GM23248 (cell line): Measurements from ENCODE around the gene KCNJ6. TPM values are rescaled to one million over a fixed set of nuclear protein-coding genes. Genes with fewer than 3 reads are reported as not detected.

ENCODE experiments used
- DNase-seq: peaks from one replicate; pipeline ENCODE4 v3.0.0-alpha.2; 2015
- H2AFZ ChIP-seq: fragments of 200-600 bp; sonication (generic); 2 replicates; pipeline ENCODE4 v1.6.1; 2016; ENCODE audit warnings: antibody characterized with exemption
- H3F3A ChIP-seq: fragments of 200-600 bp; sonication (generic); 2 replicates; pipeline ENCODE4 v1.6.1; 2016; ENCODE audit warnings: mild to moderate bottlenecking, antibody characterized with exemption, mixed run types; ENCODE audit not compliant: insufficient read depth
- H3K27ac ChIP-seq: fragments of 200-600 bp; sonication (generic); 2 replicates; pipeline ENCODE4 v1.5.1; 2016; ENCODE audit warnings: mild to moderate bottlenecking
- H3K27me3 ChIP-seq: fragments of 200-600 bp; sonication (generic); replicated peaks from 2 replicates; pipeline ENCODE4 v1.6.1; 2016; ENCODE audit warnings: mild to moderate bottlenecking; ENCODE audit not compliant: insufficient read depth
- H3K36me3 ChIP-seq: fragments of 200-600 bp; sonication (generic); 2 replicates; pipeline ENCODE4 v1.6.1; 2016; ENCODE audit warnings: low read depth, mild to moderate bottlenecking
- H3K4me1 ChIP-seq: fragments of 200-600 bp; sonication (generic); 2 replicates; pipeline ENCODE4 v1.6.1; 2016; ENCODE audit warnings: mild to moderate bottlenecking; ENCODE audit not compliant: insufficient read depth
- H3K4me2 ChIP-seq: fragments of 200-600 bp; sonication (generic); one replicate; pipeline ENCODE4 v1.6.1; 2016; ENCODE audit warnings: mild to moderate bottlenecking; ENCODE audit not compliant: unreplicated experiment
- H3K4me3 ChIP-seq: fragments of 200-600 bp; sonication (generic); 2 replicates; pipeline ENCODE4 v1.5.1; 2016; ENCODE audit warnings: mild to moderate bottlenecking
- H3K79me2 ChIP-seq: fragments of 200-600 bp; sonication (generic); 2 replicates; pipeline ENCODE4 v1.6.1; 2016; ENCODE audit warnings: mild to moderate bottlenecking; ENCODE audit not compliant: insufficient read depth
- H3K9ac ChIP-seq: fragments of 200-600 bp; sonication (generic); 2 replicates; pipeline ENCODE4 v1.6.1; 2016; ENCODE audit warnings: mild to moderate bottlenecking
- H3K9me2 ChIP-seq: fragments of 200-600 bp; sonication (generic); 2 replicates; pipeline ENCODE4 v1.6.1; 2016; ENCODE audit warnings: mixed run types, mild to moderate bottlenecking, moderate library complexity; ENCODE audit not compliant: insufficient read depth
- H3K9me3 ChIP-seq: fragments of 200-600 bp; sonication (generic); one replicate; pipeline ENCODE4 v1.6.1; 2017; ENCODE audit warnings: low read depth
- H4K20me1 ChIP-seq: fragments of 200-600 bp; sonication (generic); 2 replicates; pipeline ENCODE4 v1.6.0; 2016; ENCODE audit not compliant: insufficient read depth
- EZH2 ChIP-seq: fragments of 200-600 bp; sonication (generic); IDR thresholded peaks from 2 replicates; pipeline ENCODE4 v1.6.1; 2018; ENCODE audit warnings: antibody characterized with exemption, mild to moderate bottlenecking; ENCODE audit not compliant: insufficient read depth, poor library complexity, severe bottlenecking
- EZH2phosphoT487 ChIP-seq: fragments of 200-600 bp; sonication (generic); IDR thresholded peaks from 2 replicates; pipeline ENCODE4 v1.6.1; 2018; ENCODE audit warnings: antibody characterized with exemption, moderate library complexity, mild to moderate bottlenecking, low read depth; ENCODE audit not compliant: insufficient read depth
- WGBS, 2 experiments: methylation state at CpG; one replicate each; pipeline ENCODE4 v1.1.6; 2015 to 2017; ENCODE audit warnings: low lambda C conversion rate in 2 of 2, low coverage in 1 of 2; ENCODE audit errors: missing lambda C conversion rate in 2 of 2; 5-methylcytosine and 5-hydroxymethylcytosine counted together
- in situ Hi-C: fragments of 300-500 bp; cut with MboI; formaldehyde crosslinking; loops from 2 replicates; pipeline ENCODE4 v1.15.0; 2020
- polyA plus RNA-seq: library from polyadenylated mRNA; unstranded; fragments of >200 nt; fragmentation: Nextera tagmentation; extraction: Ambion mirVana; gene quantifications from 2 replicates; pipeline ENCODE4 v1.2.1, GENCODE V29; 2016
- total RNA-seq: library from RNA; depleted of rRNA; stranded (reverse); fragments of >200 nt; shearing (Covaris generic); gene quantifications from 2 replicates; pipeline ENCODE4 v1.2.3, GENCODE V29; 2014

KCNJ6 gene
- total and polyA plus RNA-seq, 2 experiments from 2014 or later = 0.11 TPM; not detected in 1

- H3K27me3 ChIP-seq = no peaks in the 10 kb centered on the region; the same call in 1 of the 2 replicates
- no peaks in the 10 kb centered on the region for H4K20me1 ChIP-seq
- 51% methylated on average over 2 of the region's 2 CpGs for WGBS, 2 experiments
- no peak overlapping the region for H3K4me3 ChIP-seq
- H3K4me1 ChIP-seq = no peaks in the 10 kb centered on the region
- H3K9me3 ChIP-seq = no peaks in the 10 kb centered on the region
- no peaks in the 10 kb centered on the region for H3K79me2 ChIP-seq
- no peak overlapping the region for H3K4me2 ChIP-seq
- H3K27ac ChIP-seq = no peak overlapping the region
- no peak overlapping the region for H2AFZ ChIP-seq
- in situ Hi-C loops = no loop called here
- no peak for DNase-seq
- no peak overlapping the region for H3K9ac ChIP-seq
- no peaks in the 10 kb centered on the region for H3K36me3 ChIP-seq
- no peak for TF ChIP-seq EZH2
- H3F3A ChIP-seq = no peaks in the 10 kb centered on the region
- H3K9me2 ChIP-seq = no peaks in the 10 kb centered on the region
These were observed 111.0 kb downstream of the KCNJ6 start for GRCh38 chr21:37805266-37805665.

- DNase-seq = no peak
- Histone ChIP-seq H3K27me3 (no peaks in the 10 kb centered on the region), H3K4me1 (no peaks in the 10 kb centered on the region), H3F3A (no peaks in the 10 kb centered on the region), H3K36me3 (no peaks in the 10 kb centered on the region), H3K4me2 (no peak overlapping the region), H3K79me2 (no peaks in the 10 kb centered on the region), H3K4me3 (no peak overlapping the region), H3K9me3 (no peaks in the 10 kb centered on the region), H3K9me2 (no peaks in the 10 kb centered on the region), H4K20me1 (no peaks in the 10 kb centered on the region), H3K9ac (no peak overlapping the region), H2AFZ (no peak overlapping the region), H3K27ac (no peak overlapping the region)
- in situ Hi-C loops = no loop called here
- WGBS, 2 experiments = 57 to 62% methylated on average over 1 of the region's 1 CpG
- TF ChIP-seq EZH2phosphoT487 = no peak
- no peak for TF ChIP-seq EZH2
These were observed 112.3 kb downstream of the KCNJ6 start for GRCh38 chr21:37804001-37804400.

- DNase-seq = no peak
- in situ Hi-C loops = no loop called here
- Histone ChIP-seq H3K27ac (no peak overlapping the region), H3K27me3 (no peaks in the 10 kb centered on the region), H3K79me2 (no peaks in the 10 kb centered on the region), H3F3A (no peaks in the 10 kb centered on the region), H2AFZ (no peak overlapping the region), H3K9me3 (no peaks in the 10 kb centered on the region), H3K36me3 (no peaks in the 10 kb centered on the region), H3K9me2 (no peaks in the 10 kb centered on the region), H3K4me3 (no peak overlapping the region), H3K9ac (no peak overlapping the region), H3K4me1 (no peaks in the 10 kb centered on the region), H3K4me2 (no peak overlapping the region), H4K20me1 (no peaks in the 10 kb centered on the region)
- TF ChIP-seq EZH2 = no peak
- TF ChIP-seq EZH2phosphoT487 = no peak
- 66 to 70% methylated on average over 8 of the region's 8 CpGs for WGBS, 2 experiments
These were observed 113.1 kb downstream of the KCNJ6 start for GRCh38 chr21:37803101-37803651.

GRCh38 chr21:37800456-37801061, 115.7 kb downstream of the KCNJ6 start:
- DNase-seq = no peak
- H3K27ac ChIP-seq = no peak overlapping the region
- H3K9ac ChIP-seq = no peak overlapping the region
- no peak overlapping the region for H2AFZ ChIP-seq
- TF ChIP-seq EZH2 (no peak), EZH2phosphoT487 (no peak)
- no peaks in the 10 kb centered on the region for H3K9me3 ChIP-seq
- no peak overlapping the region for H3K4me3 ChIP-seq
- WGBS, 2 experiments = 66 to 67% methylated on average over 11 of the region's 11 CpGs
- H3K9me2 ChIP-seq = no peaks in the 10 kb centered on the region
- no peaks in the 10 kb centered on the region for H3K36me3 ChIP-seq
- H4K20me1 ChIP-seq = no peaks in the 10 kb centered on the region
- H3K27me3 ChIP-seq = no peaks in the 10 kb centered on the region
- in situ Hi-C loops = no loop called here
- no peaks in the 10 kb centered on the region for H3K79me2 ChIP-seq
- no peak overlapping the region for H3K4me2 ChIP-seq
- no peaks in the 10 kb centered on the region for H3K4me1 ChIP-seq
- H3F3A ChIP-seq = no peaks in the 10 kb centered on the region
